Activated CD8-positive, alpha-beta T cell treated with anti-CD3 and anti-CD28 coated beads for 36 hours (primary cell): Measurements from ENCODE around the gene ITIH1. TPM values are rescaled to one million over a fixed set of nuclear protein-coding genes. Genes with fewer than 3 reads are reported as not detected.

Experiments
- ATAC-seq: fragments of 200-7000 bp; cut with Tn5 transposase; one replicate; pipeline ENCODE4 v1.10.0; 2021; ENCODE audit warnings: mild to moderate bottlenecking, moderate library complexity
- CTCF ChIA-PET: fragments of 350-600 bp; sonication (Branson Sonifier 250); formaldehyde crosslinking; loops from one replicate; lab custom pipeline; 2021; ENCODE audit warnings: antibody characterized with exemption; lab: Charles Lee
- POLR2A ChIA-PET: fragments of 350-600 bp; sonication (Branson Sonifier 250); formaldehyde crosslinking; loops from one replicate; lab custom pipeline; 2021; ENCODE audit warnings: antibody characterized with exemption; lab: Charles Lee
- DNase-seq: peaks from one replicate; pipeline ENCODE4 v3.0.0-alpha.2; 2020
- H3K27ac Mint-ChIP-seq: one replicate; pipeline ENCODE4 v1.8.0; 2021; ENCODE audit warnings: mild to moderate bottlenecking, mixed read lengths
- H3K27me3 Mint-ChIP-seq: one replicate; pipeline ENCODE4 v1.8.0; 2021; ENCODE audit warnings: mixed read lengths
- H3K36me3 Mint-ChIP-seq: one replicate; pipeline ENCODE4 v1.8.0; 2021; ENCODE audit warnings: low read depth, mixed read lengths
- H3K4me1 Mint-ChIP-seq: one replicate; pipeline ENCODE4 v1.8.0; 2021; ENCODE audit warnings: low read depth, mixed read lengths
- H3K4me3 Mint-ChIP-seq: one replicate; pipeline ENCODE4 v1.8.0; 2021; ENCODE audit warnings: mild to moderate bottlenecking, moderate library complexity, mixed read lengths
- H3K9me3 Mint-ChIP-seq: one replicate; pipeline ENCODE4 v1.8.0; 2021; ENCODE audit warnings: mixed read lengths
- CTCF ChIP-seq: fragments of 200-600 bp; IDR thresholded peaks from one replicate; pipeline ENCODE4 v1.8.0; 2022; ENCODE audit warnings: antibody characterized with exemption, mild to moderate bottlenecking
- intact Hi-C: fragments of 100-400 bp; cut with micrococcal nuclease; formaldehyde crosslinking; loops from one replicate; pipeline ENCODE4 v1.10.0; 2022
- total RNA-seq, 2 experiments: library from RNA; stranded (reverse); gene quantifications; one replicate each; pipeline ENCODE4 v1.2.3, GENCODE V29; 2021

ITIH1 gene
- total RNA-seq, 2 experiments from 2014 or later = not detected

GRCh38 chr3:52796411-52796810 is 19.0 kb downstream of the ITIH1 start:
- no peak for TF ChIP-seq CTCF
- CTCF ChIA-PET = no interaction called here

GRCh38 chr3:52798376-52798977 is 21.1 kb downstream of the ITIH1 start:
- CTCF ChIA-PET = interaction anchor here (0.8 to 2.6 kb wide), 17 partner anchors 8 to 60 kb away, joined by 3 to 17 read pairs (median 3); no protein-coding TSS in a partner anchor

More at GRCh38 chr3:52796411-52796810, 19.0 kb downstream of the ITIH1 start:
- Mint-ChIP-seq H3K36me3 (no peaks in the 10 kb centered on the region), H3K4me1 (no peaks in the 10 kb centered on the region), H3K27me3 (no peaks in the 10 kb centered on the region), H3K4me3 (no peak overlapping the region), H3K9me3 (no peaks in the 10 kb centered on the region), H3K27ac (no peak overlapping the region)
- ATAC-seq (no peak), DNase-seq (no peak)
- intact Hi-C loops = no loop called here
- POLR2A ChIA-PET = no interaction called here

GRCh38 chr3:52798978-52799476 is 21.6 kb downstream of the ITIH1 start:
- intact Hi-C loops = no loop called here
- POLR2A ChIA-PET = no interaction called here
- H3K9me3 Mint-ChIP-seq = no peaks in the 10 kb centered on the region
- H3K4me3 Mint-ChIP-seq = no peak overlapping the region
- H3K36me3 Mint-ChIP-seq = no peaks in the 10 kb centered on the region
- peak; percentile 45 for ATAC-seq
- no peaks in the 10 kb centered on the region for H3K4me1 Mint-ChIP-seq
- peak; percentile 67 for TF ChIP-seq CTCF
- no peaks in the 10 kb centered on the region for H3K27me3 Mint-ChIP-seq
- CTCF ChIA-PET = interaction anchor here (0.8 to 2.6 kb wide), 17 partner anchors 9 to 60 kb away, joined by 3 to 17 read pairs (median 3); no protein-coding TSS in a partner anchor
- H3K27ac Mint-ChIP-seq = no peak overlapping the region
- DNase-seq = peak; percentile 43

More at GRCh38 chr3:52798376-52798977, 21.1 kb downstream of the ITIH1 start:
- H3K9me3 Mint-ChIP-seq = no peaks in the 10 kb centered on the region
- ATAC-seq (no peak), DNase-seq (no peak)
- H3K4me1 Mint-ChIP-seq = no peaks in the 10 kb centered on the region
- no peak overlapping the region for H3K27ac Mint-ChIP-seq
- intact Hi-C loops = no loop called here
- H3K36me3 Mint-ChIP-seq = no peaks in the 10 kb centered on the region
- H3K27me3 Mint-ChIP-seq = no peaks in the 10 kb centered on the region
- POLR2A ChIA-PET = no interaction called here
- H3K4me3 Mint-ChIP-seq = no peak overlapping the region
- TF ChIP-seq CTCF = no peak

- intact Hi-C loops = no loop called here
- POLR2A ChIA-PET = no interaction called here
- no peaks in the 10 kb centered on the region for H3K27me3 Mint-ChIP-seq
- CTCF ChIA-PET = interaction anchor here (0.9 to 2.6 kb wide), 6 partner anchors 18 to 59 kb away, joined by 3 to 17 read pairs (median 4); no protein-coding TSS in a partner anchor
- no peak for TF ChIP-seq CTCF
- H3K27ac Mint-ChIP-seq = no peak overlapping the region
- H3K4me1 Mint-ChIP-seq = no peaks in the 10 kb centered on the region
- no peaks in the 10 kb centered on the region for H3K9me3 Mint-ChIP-seq
- ATAC-seq = no peak
- H3K4me3 Mint-ChIP-seq = no peak overlapping the region
- no peaks in the 10 kb centered on the region for H3K36me3 Mint-ChIP-seq
- DNase-seq = no peak
Measured at GRCh38 chr3:52800079-52800478, 22.7 kb downstream of the ITIH1 start.

- no peaks in the 10 kb centered on the region for H3K36me3 Mint-ChIP-seq
- H3K9me3 Mint-ChIP-seq = no peaks in the 10 kb centered on the region
- H3K4me1 Mint-ChIP-seq = no peaks in the 10 kb centered on the region
- ChIA-PET CTCF (no interaction called here), POLR2A (no interaction called here)
- DNase-seq (no peak), ATAC-seq (no peak)
- intact Hi-C loops = no loop called here
- H3K27me3 Mint-ChIP-seq = no peaks in the 10 kb centered on the region
- no peak overlapping the region for H3K4me3 Mint-ChIP-seq
- no peak for TF ChIP-seq CTCF
- no peak overlapping the region for H3K27ac Mint-ChIP-seq
Measured at GRCh38 chr3:52801839-52802238, 24.4 kb downstream of the ITIH1 start.
